ENCODE measurements around the gene ELAC2.

Gene ELAC2

DNA sequence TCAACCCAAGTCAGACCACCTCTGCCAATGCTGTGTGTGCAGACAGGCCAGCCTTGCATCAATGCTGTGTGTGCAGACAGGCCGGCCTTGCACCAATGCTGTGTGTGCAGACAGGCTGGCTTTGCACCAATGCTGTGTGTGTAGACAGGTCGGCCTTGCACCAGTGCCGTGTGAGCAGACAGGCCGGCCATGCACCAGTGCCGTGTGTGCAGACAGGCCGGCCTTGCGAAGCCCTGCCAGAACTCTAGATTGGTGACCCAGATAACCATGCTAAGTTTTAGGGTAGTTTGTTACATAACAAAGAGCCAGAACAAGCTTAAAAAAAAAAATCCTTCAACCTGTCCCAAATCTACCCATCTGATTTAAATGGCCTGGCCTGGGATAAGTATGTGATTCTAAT is 54.3 kb downstream of the ELAC2 start:
- DNase-seq (ENCODE audit: extremely low spot score, insufficient read length, low read depth) (no peak), FAIRE-seq (no peak)

DNA sequence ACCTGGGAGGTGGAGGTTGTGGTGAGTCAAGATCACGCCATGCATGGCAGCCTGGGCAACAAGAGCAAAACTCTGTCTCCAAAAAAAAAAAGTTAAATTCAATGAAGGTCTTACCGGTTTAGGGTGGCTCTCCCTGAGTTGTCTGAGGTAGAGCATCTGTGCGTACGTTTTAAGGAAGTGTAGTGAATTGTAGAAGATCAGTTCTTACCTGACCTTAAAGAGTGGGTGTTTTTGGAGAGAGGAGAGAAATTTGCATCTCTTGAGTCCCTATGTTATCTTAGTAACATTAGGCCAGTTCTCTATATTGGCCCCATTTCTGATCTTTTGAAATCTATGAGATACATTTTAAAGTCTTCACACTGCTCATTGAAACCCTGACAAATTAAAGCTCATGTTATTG is 56.2 kb downstream of the ELAC2 start:
- DNase-seq (ENCODE audit: extremely low spot score, insufficient read length, low read depth): no peak
- no peak for FAIRE-seq

DNA sequence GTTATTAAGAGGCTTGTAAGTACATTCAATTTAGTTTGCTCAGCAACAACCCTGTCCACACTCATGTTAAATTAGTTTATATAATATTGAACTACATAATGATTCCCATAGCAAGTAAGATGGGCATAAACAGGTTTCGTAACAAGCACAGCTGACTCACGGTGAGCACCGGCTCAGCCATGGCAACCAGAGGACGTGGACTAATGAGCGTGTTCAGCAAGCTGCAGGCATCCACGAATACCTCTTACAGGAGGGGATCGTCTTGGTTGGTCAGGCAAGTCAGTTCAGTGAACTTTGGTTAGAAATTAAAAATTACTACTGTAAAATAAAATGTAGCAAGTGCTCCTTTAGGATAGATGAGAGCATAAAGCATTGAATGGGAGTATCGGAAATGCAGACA is 58.4 kb downstream of the ELAC2 start:
- DNase-seq (ENCODE audit: extremely low spot score, insufficient read length, low read depth) (no peak), FAIRE-seq (no peak)

DNA sequence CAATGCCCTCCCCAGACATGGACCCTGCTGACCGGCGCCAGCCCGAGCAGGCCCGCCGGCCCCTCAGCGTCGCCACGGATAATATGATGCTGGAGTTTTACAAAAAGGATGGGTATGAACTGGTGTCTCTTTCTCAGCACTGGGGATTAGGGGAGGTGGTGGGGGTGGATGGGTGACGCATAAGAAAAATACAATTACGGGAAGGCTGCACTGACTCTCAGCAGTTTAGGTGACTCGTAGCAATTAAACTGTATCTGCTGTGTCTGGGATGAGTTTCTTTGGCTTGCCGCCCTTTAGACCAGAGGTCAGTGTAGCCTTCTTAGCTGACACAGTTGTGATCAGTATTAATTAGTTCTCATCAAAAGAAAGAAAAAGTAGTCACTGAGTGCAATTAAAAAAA is 59.0 kb downstream of the ELAC2 start:
- no peak for FAIRE-seq
- no peak for DNase-seq (ENCODE audit: extremely low spot score, insufficient read length, low read depth)

DNA sequence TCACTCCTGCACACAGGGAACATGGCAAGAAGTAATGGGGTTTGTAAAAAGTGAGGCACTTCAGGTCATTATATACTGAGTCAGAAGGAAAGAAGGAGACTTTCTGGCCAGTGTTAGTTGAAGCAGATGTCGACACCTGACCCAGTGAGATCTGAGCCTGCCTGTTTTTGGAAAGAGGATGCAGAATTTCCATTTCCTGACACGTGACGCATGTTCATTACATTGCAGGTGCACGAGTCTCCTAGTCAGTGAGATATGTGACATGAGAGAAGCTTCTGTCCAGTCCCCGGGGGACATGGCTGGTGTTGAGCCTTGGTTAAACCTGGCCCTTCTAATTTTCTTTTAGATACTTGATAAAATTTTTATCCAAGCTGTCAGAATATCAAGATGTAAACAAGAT is 62.3 kb downstream of the ELAC2 start:
- DNase-seq (ENCODE audit: extremely low spot score, insufficient read length, low read depth): no peak
- no peak for FAIRE-seq

DNA sequence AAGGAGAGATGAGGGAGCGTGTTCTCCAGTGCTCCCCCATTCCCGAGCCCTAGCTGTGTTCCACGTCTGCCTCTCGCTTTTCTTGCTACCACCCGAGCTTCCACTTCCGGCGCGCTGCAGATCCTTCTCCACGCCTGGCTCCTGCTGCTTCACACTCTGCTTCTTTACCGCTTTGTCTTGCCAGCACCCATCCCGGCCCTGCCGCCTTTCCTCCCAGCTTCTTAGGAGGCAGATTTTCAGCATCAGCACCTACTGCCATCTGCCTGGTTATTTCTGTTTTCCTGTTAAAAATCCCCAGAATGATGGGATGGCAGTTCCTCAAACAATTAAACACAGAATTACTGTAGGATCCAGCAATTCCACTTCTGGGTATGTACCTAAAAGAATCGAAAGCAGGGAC is 64.7 kb downstream of the ELAC2 start:
- no peak for DNase-seq (ENCODE audit: extremely low spot score, insufficient read length, low read depth)
- no peak for FAIRE-seq

DNA sequence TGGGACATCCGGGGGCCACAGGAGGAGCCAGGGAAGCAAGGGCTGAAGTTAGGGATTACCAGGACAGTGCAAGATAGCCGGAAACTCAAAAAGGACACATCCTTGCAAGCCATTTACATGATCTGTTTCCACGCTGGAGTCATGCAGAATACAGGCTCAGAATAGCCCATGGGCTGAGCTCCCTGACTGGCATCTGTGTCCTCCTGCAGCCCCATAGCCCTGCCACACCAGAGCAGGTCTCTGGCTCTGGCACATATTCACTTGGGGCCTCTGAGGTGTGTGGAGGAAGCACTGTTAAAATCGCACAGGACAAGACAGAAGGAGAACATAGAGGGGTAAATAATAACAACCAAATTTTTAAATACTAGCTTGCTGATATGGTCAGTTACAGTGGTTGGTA is 65.8 kb downstream of the ELAC2 start:
- FAIRE-seq: no peak
- no peak for DNase-seq (ENCODE audit: extremely low spot score, insufficient read length, low read depth)

DNA sequence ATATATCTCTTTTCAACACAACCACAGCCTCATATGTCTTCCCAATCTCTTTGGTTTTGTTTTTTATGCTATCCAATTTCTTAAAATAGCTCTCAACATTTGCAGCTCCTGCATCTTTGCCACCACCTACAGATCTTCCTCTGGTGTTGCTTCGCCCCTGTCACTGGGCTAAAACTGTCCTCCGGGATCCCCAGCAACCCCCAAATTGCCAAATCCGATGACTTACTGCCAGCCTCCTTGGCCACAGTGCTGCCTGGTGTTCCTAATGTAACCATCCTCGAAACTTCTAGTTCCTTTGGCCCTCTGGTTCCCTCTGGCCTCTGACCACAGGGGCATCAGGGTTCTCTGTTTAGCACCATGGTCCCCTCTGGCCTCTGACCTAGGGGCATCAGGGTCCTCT is 70.8 kb downstream of the ELAC2 start:
- DNase-seq (ENCODE audit: extremely low spot score, insufficient read length, low read depth) (no peak), FAIRE-seq (no peak)

All from GM18507 (cell line).